AG09309 (cell line): ENCODE measurements around the gene STAM.

Experiments
- DNase-seq: peaks from one replicate; pipeline ENCODE4 v3.0.0-alpha.2; 2010; ENCODE audit warnings: low read depth
- H3K4me3 ChIP-seq: 2 replicates; pipeline ENCODE4 v1.5.1; 2011; ENCODE audit warnings: mild to moderate bottlenecking, low read depth, low read length, moderate library complexity; ENCODE audit not compliant: control insufficient read depth
- CTCF ChIP-seq: IDR thresholded peaks from 2 replicates; pipeline ENCODE4 v1.5.1; 2011; ENCODE audit warnings: mild to moderate bottlenecking, low read depth, low read length, inconsistent platforms; ENCODE audit not compliant: insufficient read depth, control insufficient read depth; ENCODE audit errors: missing control alignments

STAM gene

GRCh38 chr10:17645621-17646345, 1.8 kb downstream of the STAM start:
- no peak overlapping the region; the same call in 1 of the 2 replicates for H3K4me3 ChIP-seq
- no peak for TF ChIP-seq CTCF
- no peak for DNase-seq

GRCh38 chr10:17647326-17647725, 3.4 kb downstream of the STAM start:
- DNase-seq, result no peak
- no peak overlapping the region for H3K4me3 ChIP-seq
- TF ChIP-seq CTCF, result no peak

GRCh38 chr10:17648243-17649035, 4.5 kb downstream of the STAM start:
- H3K4me3 ChIP-seq, result no peak overlapping the region
- DNase-seq, result no peak
- no peak for TF ChIP-seq CTCF

GRCh38 chr10:17649052-17649451, 5.1 kb downstream of the STAM start:
- TF ChIP-seq CTCF, result no peak
- DNase-seq, result no peak

GRCh38 chr10:17649836-17650235, 5.9 kb downstream of the STAM start:
- H3K4me3 ChIP-seq, result no peak overlapping the region
- TF ChIP-seq CTCF, result no peak
- DNase-seq, result peak; percentile 42

More at GRCh38 chr10:17649052-17649451, 5.1 kb downstream of the STAM start:
- no peak overlapping the region for H3K4me3 ChIP-seq

GRCh38 chr10:17650416-17650815, 6.5 kb downstream of the STAM start:
- no peak overlapping the region for H3K4me3 ChIP-seq
- DNase-seq, result no peak
- no peak for TF ChIP-seq CTCF
